H54 (cell line): ENCODE data around the gene SEPTIN12.
"Not testable (repeated sequence)": the region's sequence is repeated elsewhere in the genome, so short reads cannot be mapped to it uniquely, and the experiment has no call there.

Experiments
- DNase-seq: peaks from one replicate; pipeline ENCODE4 v3.0.0; 2011; ENCODE audit warnings: low spot score, mixed read lengths; ENCODE audit not compliant: insufficient read length
- FAIRE-seq: peaks from 3 replicates; lab custom pipeline; 2011; peaks lifted over from hg19 to GRCh38; lab: Jason Lieb, UNC
- POLR2A ChIP-seq: IDR thresholded peaks from 2 replicates; pipeline ENCODE4 v1.6.1; 2011; ENCODE audit warnings: low read depth, mild to moderate bottlenecking, low read length

The SEPTIN12 gene

DNA sequence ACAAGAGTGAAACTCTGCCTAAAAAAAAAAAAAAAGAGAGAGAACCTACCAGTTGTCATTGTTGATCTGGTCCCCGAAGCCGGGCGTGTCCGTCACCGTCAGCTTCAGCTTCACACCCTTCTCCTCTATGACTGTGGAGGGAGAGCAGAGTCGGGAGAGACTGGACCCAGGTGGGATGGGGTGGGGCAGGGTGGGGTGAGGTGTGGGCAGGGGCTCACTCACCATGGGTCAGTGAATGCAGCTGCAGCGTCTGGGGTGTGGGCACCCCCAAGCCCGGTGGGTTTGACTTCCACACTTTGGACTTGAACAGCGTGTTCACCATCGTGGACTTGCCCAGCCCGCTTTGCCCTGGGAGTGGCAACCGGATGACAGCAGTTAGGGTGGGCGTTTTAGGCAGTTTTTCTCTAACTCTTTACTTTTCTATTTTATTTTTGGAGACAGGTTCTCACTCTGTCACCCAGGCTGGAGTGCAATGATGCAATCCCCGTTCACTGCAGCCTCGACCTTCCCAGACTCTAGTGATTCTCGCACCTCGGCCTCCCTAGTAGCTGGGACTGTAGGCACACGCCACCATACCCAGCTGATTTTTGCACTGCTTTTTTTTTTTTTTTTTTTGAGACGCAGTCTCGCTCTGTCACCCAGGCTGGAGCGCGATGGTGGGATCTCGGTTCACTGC is 2.2 kb downstream of the SEPTIN12 start:
- FAIRE-seq: no peak
- TF ChIP-seq POLR2A: no peak
- no peak for DNase-seq

DNA sequence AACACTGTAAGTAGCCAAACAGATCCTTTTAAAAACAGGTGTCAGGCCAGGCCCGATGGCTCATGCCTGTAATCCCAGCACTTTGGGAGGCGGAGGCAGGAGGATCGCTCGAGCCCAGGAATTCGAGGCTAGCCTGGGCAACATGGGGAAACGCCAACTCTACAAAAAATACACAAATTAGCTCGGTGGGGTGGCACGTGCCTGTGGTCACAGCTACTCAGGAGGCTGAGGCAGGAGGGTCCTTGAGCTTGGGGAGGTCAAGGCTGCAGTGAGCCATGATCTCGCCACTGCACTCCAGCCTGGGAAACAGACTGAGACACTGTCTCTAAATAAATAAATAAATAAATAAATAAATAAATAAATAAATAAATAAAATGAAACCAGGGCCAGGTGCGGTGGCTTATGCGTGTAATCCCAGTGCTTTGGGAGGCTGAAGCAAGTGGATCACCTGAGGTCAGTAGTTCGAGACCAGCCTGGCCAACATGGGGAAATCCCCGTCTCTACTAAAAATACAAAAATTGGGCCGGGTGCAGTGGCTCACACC is 3.6 kb downstream of the SEPTIN12 start:
- DNase-seq, FAIRE-seq: not testable (repeated sequence)

DNA sequence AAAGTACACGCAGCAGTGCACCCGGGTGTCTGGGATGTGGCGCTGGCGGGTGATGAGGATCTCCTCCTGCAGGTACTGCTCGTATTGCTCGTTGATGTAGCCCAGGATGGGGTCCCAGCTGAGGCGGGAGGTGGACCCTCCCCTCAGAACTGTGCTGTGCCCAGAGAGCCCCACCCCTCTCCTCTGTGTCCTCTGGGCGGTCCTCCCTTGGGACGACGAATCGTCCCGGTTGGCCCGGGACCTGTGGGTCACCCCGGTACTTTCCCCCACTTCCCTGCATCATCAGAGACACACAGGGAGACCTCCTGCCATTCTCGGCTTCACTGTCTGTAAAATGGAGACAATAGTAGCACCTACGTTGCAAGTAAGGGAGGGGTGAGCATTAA is 4.2 kb downstream of the SEPTIN12 start:
- TF ChIP-seq POLR2A: no peak
- DNase-seq (no peak), FAIRE-seq (no peak)

DNA sequence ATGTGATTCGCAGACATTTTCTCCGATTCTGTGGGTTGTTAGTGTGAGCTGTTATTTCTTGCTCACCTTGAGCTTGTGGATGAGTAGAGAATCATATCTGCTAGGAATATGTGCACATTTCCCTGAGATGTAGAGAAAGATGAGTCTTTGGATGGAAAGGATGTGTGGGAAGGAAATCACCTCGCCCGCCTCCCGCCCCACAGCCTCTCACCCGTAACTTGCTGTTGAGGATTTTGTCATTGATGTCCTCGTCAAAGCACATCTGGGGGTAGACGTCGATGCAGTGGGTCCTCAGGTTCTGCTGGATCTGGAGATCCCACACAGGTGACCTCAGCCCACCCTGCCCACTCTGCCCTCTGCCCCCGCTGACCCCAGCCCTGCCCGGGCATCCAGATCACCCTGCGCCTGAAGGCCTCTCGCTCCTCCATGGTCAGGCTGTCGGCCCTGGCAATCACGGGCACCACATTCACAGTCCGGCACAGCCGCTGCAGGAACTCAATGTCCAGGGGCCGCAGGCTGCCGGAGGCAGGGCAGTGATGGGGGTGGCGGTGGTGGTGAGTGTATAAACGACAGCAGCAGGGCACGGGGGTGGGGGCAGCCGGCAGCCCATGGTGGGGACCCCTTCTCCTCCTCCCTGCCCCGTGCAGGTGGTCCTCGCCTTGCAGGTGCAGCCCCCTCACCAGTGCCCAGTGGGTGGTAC is 4.7 kb downstream of the SEPTIN12 start:
- no peak for TF ChIP-seq POLR2A
- FAIRE-seq (no peak), DNase-seq (no peak)

DNA sequence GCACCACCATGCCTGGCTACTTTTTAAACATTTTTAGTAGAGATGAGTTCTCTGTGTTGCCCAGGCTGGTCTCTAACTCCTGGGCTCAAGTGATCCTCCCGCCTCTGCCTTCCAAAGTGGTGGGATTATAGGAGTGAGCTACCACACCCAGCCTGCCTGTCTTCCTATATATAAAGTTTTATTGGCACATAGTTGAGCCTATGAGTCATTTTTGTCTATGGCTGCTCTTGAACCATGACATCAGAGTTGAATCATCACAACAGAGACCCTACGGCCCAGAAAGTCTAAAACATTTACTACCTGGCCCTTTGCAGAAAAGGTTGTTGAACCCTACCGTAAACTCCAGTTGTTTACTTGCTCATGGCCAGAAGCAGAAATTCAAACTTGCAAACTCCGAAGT is 7.9 kb downstream of the SEPTIN12 start:
- no peak for TF ChIP-seq POLR2A
- peak; percentile 36 for DNase-seq
- no peak for FAIRE-seq

DNA sequence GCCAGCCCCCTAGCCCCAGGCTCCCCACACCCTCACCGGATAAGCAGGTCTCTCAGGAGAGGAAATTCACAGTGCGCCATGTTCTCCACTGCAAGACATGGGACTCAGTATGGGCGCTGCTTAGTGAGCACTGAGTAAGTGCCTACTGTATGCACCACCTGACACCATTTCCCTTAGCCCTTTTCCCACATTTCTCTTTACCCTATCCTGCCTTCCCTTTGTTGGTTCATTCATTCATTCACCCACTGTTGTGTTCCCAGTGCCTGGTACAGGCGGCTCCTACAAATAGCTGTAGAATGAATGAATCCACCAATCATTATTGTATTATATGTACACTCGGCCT is 10.1 kb downstream of the SEPTIN12 start:
- no peak for TF ChIP-seq POLR2A
- FAIRE-seq (no peak), DNase-seq (no peak)

DNA sequence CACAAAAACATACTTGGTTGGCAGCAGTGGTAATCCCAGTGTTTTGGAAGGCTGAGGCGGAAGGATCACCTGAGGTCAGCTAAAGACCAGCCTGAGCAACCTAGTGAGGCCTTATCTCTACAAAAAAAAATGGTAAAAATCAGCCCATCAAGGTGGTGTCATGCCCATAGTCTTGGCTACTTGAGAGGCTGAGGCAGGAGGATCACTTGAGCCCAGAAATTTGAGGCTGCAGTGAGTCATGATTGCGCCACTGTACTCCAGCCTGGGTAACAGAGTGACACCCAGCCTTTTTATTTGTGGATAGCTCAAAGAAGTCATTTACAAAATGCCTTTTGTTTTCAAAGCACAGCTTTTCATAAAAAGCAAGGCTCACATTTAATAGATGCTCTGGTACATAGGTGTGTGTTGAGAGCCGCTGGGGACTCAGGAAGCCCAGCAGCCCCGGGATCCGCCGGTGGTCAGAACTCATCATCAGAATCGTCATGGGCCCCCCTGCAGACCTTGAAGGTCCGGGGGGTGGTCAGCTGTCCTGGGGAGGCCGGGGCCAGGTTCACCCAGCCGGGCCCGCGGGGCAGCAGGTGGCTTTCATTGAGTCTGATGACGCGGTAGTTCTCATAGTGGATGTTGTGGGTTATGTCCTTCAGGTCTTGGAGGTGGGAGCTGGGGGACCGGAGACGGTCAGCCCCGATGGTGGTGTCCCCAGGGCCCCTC is 10.7 kb downstream of the SEPTIN12 start:
- no peak for FAIRE-seq
- no peak for DNase-seq
- no peak for TF ChIP-seq POLR2A

DNA sequence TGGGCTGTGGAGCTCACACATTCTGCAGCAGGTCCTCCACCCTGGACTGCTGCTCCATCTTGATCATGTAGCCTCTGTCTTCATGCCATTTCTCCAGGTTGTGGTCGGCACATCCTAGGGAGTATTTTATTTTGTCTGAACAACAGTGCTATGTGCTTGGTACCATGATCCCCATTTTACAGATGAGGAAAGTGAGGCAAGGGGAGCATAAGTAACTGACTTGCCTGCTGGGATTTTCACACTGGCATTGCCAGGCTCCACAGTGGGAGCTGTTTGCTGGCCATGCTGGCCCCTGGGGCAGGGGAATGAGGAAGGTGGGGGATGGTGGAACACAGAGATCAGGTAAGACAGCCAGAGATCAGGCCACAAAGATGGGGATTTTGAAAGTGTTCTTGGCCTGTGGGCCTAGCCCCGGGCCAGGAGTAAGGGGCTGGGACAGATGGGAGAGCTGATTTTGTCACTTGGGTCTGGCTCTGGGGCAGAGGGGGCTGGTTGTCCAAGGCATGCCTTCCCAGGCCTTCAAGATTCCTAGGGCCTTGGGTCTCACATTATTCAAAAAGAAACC is 11.9 kb downstream of the SEPTIN12 start:
- FAIRE-seq: no peak

DNA sequence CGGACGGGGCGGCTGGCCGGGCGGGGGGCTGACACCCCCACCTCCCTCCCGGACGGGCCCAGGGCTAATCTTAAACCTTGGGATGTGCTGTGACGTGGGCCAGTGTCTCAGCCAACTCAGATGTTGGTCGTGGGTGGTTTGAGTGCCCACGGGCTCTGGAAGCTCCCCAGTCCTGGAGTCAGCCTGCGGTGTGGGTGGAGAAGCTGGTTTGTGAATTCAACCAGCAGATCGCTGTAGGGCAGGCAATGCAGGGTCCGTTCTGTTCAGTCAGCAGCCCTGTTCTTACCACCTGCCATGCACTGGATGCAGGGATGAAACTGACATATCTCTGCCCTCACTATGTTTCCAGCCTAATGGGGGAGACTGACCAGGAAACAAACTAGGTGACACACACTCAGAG is 13.1 kb downstream of the SEPTIN12 start:
- FAIRE-seq (no peak), DNase-seq (no peak)
- TF ChIP-seq POLR2A: no peak

More for the DNA sequence above, 11.9 kb downstream of the SEPTIN12 start:
- no peak for DNase-seq
- no peak for TF ChIP-seq POLR2A

DNA sequence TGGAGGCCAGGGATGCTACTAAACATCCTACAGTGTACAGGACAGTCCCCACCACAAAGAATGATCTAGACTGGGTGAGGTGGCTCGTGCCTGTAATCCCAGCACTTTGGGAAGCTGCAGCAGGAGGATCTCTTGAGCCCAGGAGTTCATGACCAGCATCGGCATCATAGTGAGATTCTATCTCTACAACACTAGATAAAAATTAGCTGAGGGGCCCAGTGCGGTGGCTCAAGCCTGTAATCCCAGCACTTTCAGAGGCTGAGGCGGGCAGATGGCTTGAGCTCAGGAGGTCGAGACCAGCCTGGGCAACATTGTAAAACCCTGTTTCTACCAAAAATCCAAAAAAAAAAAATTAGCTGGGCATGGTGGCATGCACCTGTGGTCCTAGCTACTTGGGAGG is 15.8 kb downstream of the SEPTIN12 start:
- TF ChIP-seq POLR2A: no peak
- no peak for FAIRE-seq
- DNase-seq: no peak

DNA sequence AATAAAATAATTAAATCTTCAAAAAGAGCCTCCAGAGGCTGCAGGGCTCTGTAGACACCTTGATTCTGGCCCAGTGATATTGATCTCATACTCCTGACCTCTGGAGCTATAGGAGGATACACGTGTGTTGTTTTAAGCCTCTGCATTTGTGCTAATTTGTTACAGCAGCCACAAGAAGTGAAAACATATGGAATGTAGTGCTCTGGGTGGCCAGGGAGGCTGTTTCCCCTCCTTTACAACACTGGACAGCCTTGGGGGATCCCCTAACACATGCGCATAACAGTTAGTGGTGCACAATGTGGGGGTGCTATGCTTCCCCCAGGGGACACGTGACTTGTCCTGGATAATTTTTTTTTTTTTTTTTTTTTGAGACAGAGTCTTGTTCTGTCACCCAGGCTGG is 16.5 kb downstream of the SEPTIN12 start:
- DNase-seq (no peak), FAIRE-seq (no peak)

DNA sequence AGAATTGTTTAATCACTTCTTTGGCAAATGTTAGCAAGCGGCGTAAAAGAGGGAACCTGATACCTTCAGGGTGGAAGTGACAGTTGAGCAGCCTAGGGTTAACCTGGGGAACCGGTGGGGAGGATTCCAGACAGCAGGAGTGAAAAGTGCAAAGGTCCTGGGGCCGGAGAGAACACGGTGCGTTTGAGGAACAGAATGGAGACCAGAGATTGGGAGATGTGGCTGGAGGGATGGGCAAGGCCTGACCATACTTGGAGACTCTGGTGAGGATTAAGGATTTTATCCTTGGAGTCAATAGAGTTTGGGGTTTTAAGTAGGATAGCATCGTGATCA is 18.9 kb downstream of the SEPTIN12 start:
- FAIRE-seq (no peak), DNase-seq (no peak)
- no peak for TF ChIP-seq POLR2A

More for the DNA sequence above, 16.5 kb downstream of the SEPTIN12 start:
- TF ChIP-seq POLR2A: no peak

DNA sequence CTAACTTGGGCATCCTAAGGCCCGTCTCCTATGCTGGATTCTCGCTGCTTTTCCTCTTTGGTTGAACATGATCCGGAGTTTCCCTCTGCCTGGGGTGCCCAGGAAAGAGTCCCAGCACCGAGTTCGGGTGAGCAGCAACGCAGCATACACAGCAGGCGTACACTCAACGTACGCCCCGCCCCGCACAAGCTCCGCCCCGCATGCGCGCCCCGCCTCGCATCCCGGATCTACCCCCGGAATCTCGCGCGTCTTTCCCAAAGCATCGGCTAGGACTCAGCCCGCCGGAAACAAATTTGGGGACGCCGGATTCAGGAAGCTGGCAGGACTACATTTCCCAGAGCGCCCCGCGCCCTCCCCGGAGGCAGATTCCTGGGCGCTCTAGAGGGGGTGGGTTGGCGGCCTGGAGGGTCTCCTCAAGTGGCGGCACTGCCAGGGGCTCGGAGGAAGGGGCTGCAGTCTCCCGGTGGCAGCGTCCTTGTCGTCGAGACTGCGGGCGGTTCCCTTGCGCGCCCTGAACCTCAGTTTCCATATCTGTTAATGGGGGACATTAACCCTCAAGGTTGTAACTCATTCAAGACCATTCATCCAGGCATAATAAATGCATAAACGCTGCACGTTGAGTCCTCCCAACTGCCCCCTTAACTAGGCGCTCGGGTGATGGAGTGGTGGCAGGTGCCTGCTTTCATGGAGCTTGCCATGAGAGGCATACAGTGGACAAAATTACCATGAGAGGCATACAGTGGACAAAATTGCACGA is 19.4 kb downstream of the SEPTIN12 start:
- peak; percentile 80 for TF ChIP-seq POLR2A
- no peak for FAIRE-seq
- peak; percentile 98 for DNase-seq
